H9 (cell line): ENCODE results near the gene OR2T5. TPM values are rescaled to one million over a fixed set of nuclear protein-coding genes. Genes with fewer than 3 reads are reported as not detected.
"Not testable (repeated sequence)": the region's sequence is repeated elsewhere in the genome, so short reads cannot be mapped to it uniquely, and the experiment has no call there.

ENCODE experiments used
- DNase-seq: peaks from one replicate; pipeline ENCODE4 v3.0.0-alpha.2; 2017
- H2AFZ ChIP-seq: one replicate; pipeline ENCODE4 v1.6.1; 2013; ENCODE audit warnings: mild to moderate bottlenecking, low read length, control low read depth, moderate library complexity
- H2AK5ac ChIP-seq: 2 replicates; pipeline ENCODE4 v1.6.1; 2013; ENCODE audit warnings: low read length, control low read depth, mixed read lengths; ENCODE audit not compliant: insufficient read length
- H2BK120ac ChIP-seq: one replicate; pipeline ENCODE4 v1.6.1; 2013; ENCODE audit warnings: low read depth, mild to moderate bottlenecking, low read length, control low read depth, inconsistent platforms; ENCODE audit not compliant: poor library complexity, severe bottlenecking
- H2BK12ac ChIP-seq: 2 replicates; pipeline ENCODE4 v1.6.1; 2013; ENCODE audit warnings: low read length, control low read depth, mixed read lengths, low read depth; ENCODE audit not compliant: insufficient read length
- H2BK15ac ChIP-seq: 2 replicates; pipeline ENCODE4 v1.6.1; 2013; ENCODE audit warnings: low read depth, low read length, control low read depth
- H2BK20ac ChIP-seq: one replicate; pipeline ENCODE4 v1.6.1; 2013; ENCODE audit warnings: low read depth, mild to moderate bottlenecking, low read length, control low read depth, inconsistent platforms; ENCODE audit not compliant: poor library complexity, severe bottlenecking
- H2BK5ac ChIP-seq: 2 replicates; pipeline ENCODE4 v1.6.1; 2013; ENCODE audit warnings: low read length, control low read depth, mixed read lengths; ENCODE audit not compliant: insufficient read length
- H3K14ac ChIP-seq: 2 replicates; pipeline ENCODE4 v1.6.1; 2013; ENCODE audit warnings: low read length, control low read depth; ENCODE audit not compliant: insufficient read depth
- H3K18ac ChIP-seq: 2 replicates; pipeline ENCODE4 v1.6.1; 2013; ENCODE audit warnings: low read depth, mild to moderate bottlenecking, mixed read lengths, low read length, control low read depth; ENCODE audit not compliant: insufficient read length
- H3K23ac ChIP-seq: 2 replicates; pipeline ENCODE4 v1.6.1; 2013; ENCODE audit warnings: low read length, control low read depth, mixed read lengths, low read depth; ENCODE audit not compliant: insufficient read length
- H3K23me2 ChIP-seq: 2 replicates; pipeline ENCODE4 v1.6.1; 2013; ENCODE audit warnings: low read depth, mild to moderate bottlenecking, mixed read lengths, low read length, control low read depth; ENCODE audit not compliant: insufficient read length, poor library complexity, severe bottlenecking
- H3K27ac ChIP-seq: 2 replicates; pipeline ENCODE4 v1.5.1; 2013; ENCODE audit warnings: low read length, control low read depth, mixed read lengths, low read depth; ENCODE audit not compliant: insufficient read length
- H3K27me3 ChIP-seq: 2 replicates; pipeline ENCODE4 v1.6.1; 2013; ENCODE audit warnings: low read length, control low read depth, inconsistent platforms; ENCODE audit not compliant: insufficient read depth
- H3K4ac ChIP-seq: 2 replicates; pipeline ENCODE4 v1.6.1; 2013; ENCODE audit warnings: low read depth, mild to moderate bottlenecking, control low read depth, inconsistent platforms, low read length, moderate library complexity
- H3K4me1 ChIP-seq: 2 replicates; pipeline ENCODE4 v1.6.1; 2013; ENCODE audit warnings: low read length, control low read depth, inconsistent platforms; ENCODE audit not compliant: insufficient read depth
- H3K4me2 ChIP-seq: 2 replicates; pipeline ENCODE4 v1.6.1; 2013; ENCODE audit warnings: low read length, control low read depth, mixed read lengths; ENCODE audit not compliant: insufficient read length, insufficient read depth
- H3K56ac ChIP-seq: 2 replicates; pipeline ENCODE4 v1.6.1; 2013; ENCODE audit warnings: low read depth, mild to moderate bottlenecking, mixed read lengths, low read length, control low read depth; ENCODE audit not compliant: insufficient read length
- H3K79me1 ChIP-seq: 2 replicates; pipeline ENCODE4 v1.6.1; 2013; ENCODE audit warnings: low read depth, mild to moderate bottlenecking, moderate library complexity, low read length, control low read depth, inconsistent platforms; ENCODE audit not compliant: insufficient read depth, poor library complexity, severe bottlenecking
- H3K79me2 ChIP-seq: 2 replicates; pipeline ENCODE4 v1.6.1; 2013; ENCODE audit warnings: low read length, control low read depth, inconsistent platforms; ENCODE audit not compliant: insufficient read depth
- H3K9ac ChIP-seq: 2 replicates; pipeline ENCODE4 v1.6.1; 2013; ENCODE audit warnings: low read length, control low read depth, mixed read lengths; ENCODE audit not compliant: insufficient read length; ENCODE audit errors: extremely low read depth
- H3K9me3 ChIP-seq: one replicate; pipeline ENCODE4 v1.6.1; 2013; ENCODE audit warnings: low read depth, low read length, inconsistent platforms; ENCODE audit not compliant: control insufficient read depth
- H3T11ph ChIP-seq: one replicate; pipeline ENCODE4 v1.6.1; 2013; ENCODE audit warnings: mild to moderate bottlenecking, low read length, control low read depth, inconsistent platforms
- H4K20me1 ChIP-seq: one replicate; pipeline ENCODE4 v1.6.1; 2013; ENCODE audit not compliant: control insufficient read depth, insufficient read length, insufficient read depth
- H4K5ac ChIP-seq: 2 replicates; pipeline ENCODE4 v1.6.1; 2013; ENCODE audit warnings: low read depth, mild to moderate bottlenecking, mixed read lengths, low read length, control low read depth; ENCODE audit not compliant: insufficient read length
- H4K8ac ChIP-seq: replicated peaks from 2 replicates; pipeline ENCODE4 v1.6.1; 2013; ENCODE audit warnings: low read length, control low read depth, mixed read lengths, low read depth; ENCODE audit not compliant: insufficient read length
- H4K91ac ChIP-seq: 2 replicates; pipeline ENCODE4 v1.6.1; 2013; ENCODE audit warnings: low read depth, mild to moderate bottlenecking, moderate library complexity, mixed read lengths, low read length, control low read depth; ENCODE audit not compliant: insufficient read length
- H3K27ac Mint-ChIP-seq, 3 experiments: 2 replicates in 2 of 3; 3 replicates in 1 of 3; pipeline ENCODE4 v1.8.0; 2020 to 2021; ENCODE audit warnings: mixed read lengths in 3 of 3, mild to moderate bottlenecking in 1 of 3, moderate library complexity in 1 of 3
- H3K27me3 Mint-ChIP-seq: 2 replicates; pipeline ENCODE4 v1.8.0; 2021; ENCODE audit warnings: low read depth, mild to moderate bottlenecking, moderate library complexity, mixed read lengths
- H3K36me3 Mint-ChIP-seq, 3 experiments: 2 replicates in 2 of 3; 3 replicates in 1 of 3; pipeline ENCODE4 v1.8.0; 2020 to 2021; ENCODE audit warnings: low read depth in 3 of 3, mixed read lengths in 3 of 3; ENCODE audit not compliant: insufficient read depth in 1 of 3
- H3K4me1 Mint-ChIP-seq, 2 experiments: 2 replicates each; pipeline ENCODE4 v1.8.0; 2020; ENCODE audit warnings: mixed read lengths in 2 of 2
- H3K4me3 Mint-ChIP-seq, 2 experiments: 2 replicates in 1 of 2; 3 replicates in 1 of 2; pipeline ENCODE4 v1.8.0; 2020 to 2021; ENCODE audit warnings: mild to moderate bottlenecking in 2 of 2, mixed read lengths in 2 of 2, moderate library complexity in 1 of 2
- H3K9me3 Mint-ChIP-seq, 2 experiments: 2 replicates in 1 of 2; 3 replicates in 1 of 2; pipeline ENCODE4 v1.8.0; 2020; ENCODE audit warnings: mild to moderate bottlenecking in 2 of 2, mixed read lengths in 2 of 2, moderate library complexity in 1 of 2
- WGBS: extraction: QIAGEN DNeasy Blood & Tissue Kit; methylation state at CpG from one replicate; pipeline ENCODE4 v1.1.7; 2013; ENCODE audit warnings: missing lambda C conversion rate, low lambda C conversion rate, mixed read lengths; ENCODE audit not compliant: insufficient read length; ENCODE audit errors: extremely low coverage; 5-methylcytosine and 5-hydroxymethylcytosine counted together
- total RNA-seq: library from RNA; stranded (reverse); gene quantifications from 2 replicates; pipeline ENCODE4 v1.2.1, GENCODE V29; 2021

OR2T5 gene
- total RNA-seq, 1 experiment from 2014 or later: not detected

DNA sequence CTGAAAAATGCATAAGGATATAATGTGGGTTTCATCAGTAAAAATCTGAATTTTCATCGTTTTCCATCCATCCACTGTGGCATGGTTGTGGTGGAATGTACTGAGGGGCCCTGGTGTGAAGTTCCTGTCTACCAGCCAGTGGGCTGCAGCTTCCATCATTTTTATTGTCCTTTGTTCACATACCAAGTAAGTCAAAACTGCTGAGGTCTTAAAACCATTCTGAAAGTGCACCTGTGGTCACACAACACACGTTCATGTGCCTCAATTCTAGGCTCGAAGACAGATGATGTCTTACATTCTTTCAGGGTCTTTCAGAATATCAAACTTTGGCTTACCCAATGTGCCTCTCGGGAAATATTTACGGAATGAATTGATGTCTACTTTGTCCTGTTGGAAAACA lies 49.1 kb upstream of the OR2T5 start:
- H3K27ac Mint-ChIP-seq, H3K4me1 Mint-ChIP-seq: not testable (repeated sequence)

DNA sequence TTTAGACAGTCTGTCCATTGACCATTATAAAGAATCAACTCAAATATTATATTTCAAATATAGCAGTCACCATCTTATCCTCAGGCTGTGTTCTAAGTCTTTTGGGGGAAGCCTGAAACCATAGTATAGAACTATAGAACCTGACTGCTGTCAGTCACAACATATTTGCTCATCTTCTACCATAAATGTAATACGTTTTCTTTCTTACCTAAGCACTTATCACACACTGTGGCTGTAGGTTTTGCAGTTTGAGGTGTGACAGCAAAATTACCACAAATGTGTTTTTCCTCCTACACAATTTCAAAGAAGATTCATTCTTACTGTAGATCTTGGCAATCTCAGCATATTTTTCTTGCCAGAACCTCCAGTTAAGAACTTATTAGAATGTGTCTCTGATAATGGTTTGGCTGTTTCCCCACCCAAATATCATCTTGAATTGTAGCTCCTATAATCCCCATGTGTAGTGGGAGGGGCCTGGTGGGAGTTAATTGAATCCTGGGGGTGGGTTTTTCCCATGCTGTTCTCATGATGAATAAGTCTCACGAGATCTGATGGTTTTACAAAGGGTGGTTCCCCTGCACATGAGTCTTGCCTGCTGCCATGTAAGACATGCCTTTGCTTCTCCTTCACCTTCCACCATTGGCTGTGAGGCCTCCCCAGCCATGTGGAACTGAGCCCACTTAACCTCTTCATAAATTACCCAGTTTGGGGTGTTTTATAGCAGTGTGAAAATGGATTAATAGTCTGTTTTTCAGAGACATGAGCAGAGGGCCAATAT lies 45.7 kb upstream of the OR2T5 start:
- Mint-ChIP-seq H3K36me3 (peaks cover 0 to 15% (median 6%) of the 10 kb centered on the region in 3 experiments; a peak in 2 of 7 replicates), H3K9me3 (peaks cover 71 to 75% of the 10 kb centered on the region in 2 experiments)
- H4K20me1 ChIP-seq, H3K9ac ChIP-seq, H2BK15ac ChIP-seq, H3K4me1 Mint-ChIP-seq, H4K5ac ChIP-seq, H3K23me2 ChIP-seq, H3K18ac ChIP-seq, H3K27me3 ChIP-seq, H2BK120ac ChIP-seq, H3K4me3 Mint-ChIP-seq, H3K56ac ChIP-seq, H3K23ac ChIP-seq, H2BK12ac ChIP-seq, DNase-seq, H3K79me1 ChIP-seq, H3K79me2 ChIP-seq, H4K91ac ChIP-seq, H2AK5ac ChIP-seq, H3K27me3 Mint-ChIP-seq, H3K4me1 ChIP-seq, H3K27ac ChIP-seq, H2BK20ac ChIP-seq, H3T11ph ChIP-seq, H3K4me2 ChIP-seq, H3K4ac ChIP-seq, H3K27ac Mint-ChIP-seq, H3K14ac ChIP-seq, H4K8ac ChIP-seq, H2AFZ ChIP-seq, H2BK5ac ChIP-seq: not testable (repeated sequence)
- peaks cover 33% of the 10 kb centered on the region for H3K9me3 ChIP-seq
- WGBS: no CpG with 5 or more reads among the region's 2 CpGs

More for the DNA sequence above, 49.1 kb upstream of the OR2T5 start:
- H2BK15ac ChIP-seq, H3K27me3 Mint-ChIP-seq, H3K18ac ChIP-seq, H4K91ac ChIP-seq, H2BK5ac ChIP-seq, H3K4me1 ChIP-seq, H3K56ac ChIP-seq, H3K4me3 Mint-ChIP-seq, H2BK120ac ChIP-seq, DNase-seq, H3K36me3 Mint-ChIP-seq, H3K4ac ChIP-seq, H4K5ac ChIP-seq, H2BK12ac ChIP-seq, H3K14ac ChIP-seq, H3K23me2 ChIP-seq, H3K27ac ChIP-seq, H3K79me1 ChIP-seq, H3K9ac ChIP-seq, H3K23ac ChIP-seq, H4K20me1 ChIP-seq, H2AK5ac ChIP-seq, H2BK20ac ChIP-seq, H2AFZ ChIP-seq, H3K79me2 ChIP-seq, H3T11ph ChIP-seq, H3K4me2 ChIP-seq, H4K8ac ChIP-seq, H3K27me3 ChIP-seq: not testable (repeated sequence)
- peaks cover 60 to 63% of the 10 kb centered on the region in 2 experiments for H3K9me3 Mint-ChIP-seq
- H3K9me3 ChIP-seq: peaks cover 22% of the 10 kb centered on the region
- no CpG with 5 or more reads among the region's 5 CpGs for WGBS
